NCI-H187 (cell line): Measurements from ENCODE around the gene GMDS.

Source experiments
- DNase-seq, 2 experiments: peaks; one replicate each; lab custom pipeline; 2025; lab: John Stamatoyannopoulos, UW

Gene GMDS

DNA sequence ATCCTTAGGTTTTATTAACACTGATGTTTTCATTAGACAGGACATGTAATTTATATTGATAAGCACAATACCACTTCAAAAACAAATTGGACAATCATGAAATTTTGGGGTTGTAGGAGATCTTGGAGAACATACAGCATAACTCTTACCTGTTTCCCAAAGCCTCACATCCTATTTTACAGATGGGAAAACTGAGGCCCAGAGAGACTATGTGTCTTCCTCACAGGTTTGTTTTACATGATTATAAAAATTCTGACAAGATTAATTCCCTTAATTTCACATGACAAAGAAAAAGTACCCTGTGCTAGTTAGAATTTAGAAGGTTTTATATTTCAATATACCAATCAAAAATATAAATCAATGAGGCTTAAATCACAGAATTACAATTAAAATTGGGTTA is 145.5 kb downstream of the GMDS start:
- DNase-seq = no peak

GRCh38 chr6:2097464-2097863 is 147.9 kb downstream of the GMDS start:
- DNase-seq = no peak

- DNase-seq = no peak
Measured at GRCh38 chr6:2094642-2095041, 150.8 kb downstream of the GMDS start.

GRCh38 chr6:2086326-2086965 is 159.0 kb downstream of the GMDS start:
- no peak for DNase-seq

- no peak for DNase-seq
Measured at GRCh38 chr6:2085657-2086056, 159.7 kb downstream of the GMDS start.

DNA sequence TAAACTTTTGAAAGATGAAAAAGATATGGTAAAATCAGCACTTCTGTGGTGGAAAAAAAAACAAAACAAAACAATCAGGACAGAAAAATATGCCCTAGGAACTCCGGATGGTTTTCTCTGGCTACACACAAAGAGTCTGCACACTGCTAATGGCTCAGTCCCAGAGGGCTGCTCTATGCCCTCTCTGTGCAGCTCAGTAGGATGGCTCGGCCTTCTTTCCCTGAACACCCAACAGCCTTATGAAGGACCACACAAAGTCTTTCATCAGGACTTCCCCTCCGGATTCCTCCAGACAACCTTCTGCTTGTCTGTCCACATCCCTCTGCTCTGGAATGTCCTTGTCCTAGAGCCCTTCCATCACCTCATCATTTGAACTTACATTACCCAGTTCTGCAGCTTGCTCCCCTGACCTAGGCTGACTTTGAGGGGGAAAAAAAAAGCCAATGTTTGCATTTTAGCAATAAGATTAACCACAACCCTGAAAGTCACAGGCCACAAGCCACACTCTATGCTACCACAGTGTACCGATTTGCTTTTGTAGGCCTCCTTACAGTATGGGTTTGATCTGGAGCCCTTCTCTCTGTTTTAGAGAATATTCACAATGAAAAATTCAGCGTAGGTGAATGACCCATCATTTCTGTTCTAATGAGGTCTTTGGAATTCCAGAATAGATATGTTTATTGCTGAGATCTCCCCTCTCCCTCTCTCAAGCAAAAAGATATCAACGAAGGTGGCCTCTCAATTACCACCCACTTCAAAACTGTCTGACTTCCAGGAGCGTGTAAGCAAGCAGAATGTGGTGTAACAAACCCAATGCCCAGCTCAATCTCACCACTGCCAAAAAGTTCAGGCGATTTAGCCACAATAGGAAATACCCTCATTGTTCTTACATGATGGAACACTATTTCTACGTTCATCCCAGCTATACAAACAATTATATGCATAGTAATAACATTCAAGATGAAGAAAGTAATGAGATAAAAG is 164.0 kb downstream of the GMDS start:
- no peak for DNase-seq

- DNase-seq = no peak
Measured at GRCh38 chr6:2078888-2079287, 166.5 kb downstream of the GMDS start.

DNA sequence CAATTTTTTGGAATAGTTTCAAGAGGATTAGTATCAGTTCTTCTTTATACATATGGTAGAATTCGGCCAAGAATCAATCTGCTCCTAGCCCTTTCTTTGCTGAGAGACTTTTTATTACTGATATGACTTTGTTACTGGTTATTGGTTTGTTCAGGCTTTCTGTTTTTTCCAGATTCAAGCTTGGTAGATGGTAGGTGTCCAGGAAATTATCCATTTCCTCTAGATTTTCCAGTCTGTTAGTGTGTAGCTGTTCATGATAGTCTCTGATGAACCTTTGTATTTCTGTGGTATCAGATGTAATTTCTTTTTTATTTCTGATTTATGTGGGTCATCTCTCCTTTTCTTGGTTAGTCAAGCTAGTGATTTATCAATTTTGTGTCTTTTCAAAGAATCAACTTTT is 167.6 kb downstream of the GMDS start:
- DNase-seq = no peak

- no peak for DNase-seq
Measured at GRCh38 chr6:2073476-2073875, 171.9 kb downstream of the GMDS start.

DNA sequence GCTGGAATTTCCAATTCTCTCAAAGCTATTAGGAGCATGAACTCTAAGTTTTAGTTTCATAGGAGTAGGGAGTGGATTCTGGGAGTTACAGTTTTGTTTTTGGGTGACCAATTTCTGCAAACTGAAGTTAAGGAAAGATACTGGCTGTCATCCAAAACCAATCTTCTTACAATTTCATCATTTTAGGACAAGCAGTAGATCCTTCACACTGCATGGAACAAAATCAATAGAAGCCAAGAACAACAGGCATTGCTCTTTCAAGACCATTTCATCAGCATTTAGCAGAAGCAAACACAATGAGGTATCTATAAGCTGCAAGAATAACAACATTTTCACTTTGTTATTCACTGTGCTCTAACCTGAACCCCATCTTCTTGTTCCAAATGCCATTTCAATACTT is 173.0 kb downstream of the GMDS start:
- DNase-seq = no peak

DNA sequence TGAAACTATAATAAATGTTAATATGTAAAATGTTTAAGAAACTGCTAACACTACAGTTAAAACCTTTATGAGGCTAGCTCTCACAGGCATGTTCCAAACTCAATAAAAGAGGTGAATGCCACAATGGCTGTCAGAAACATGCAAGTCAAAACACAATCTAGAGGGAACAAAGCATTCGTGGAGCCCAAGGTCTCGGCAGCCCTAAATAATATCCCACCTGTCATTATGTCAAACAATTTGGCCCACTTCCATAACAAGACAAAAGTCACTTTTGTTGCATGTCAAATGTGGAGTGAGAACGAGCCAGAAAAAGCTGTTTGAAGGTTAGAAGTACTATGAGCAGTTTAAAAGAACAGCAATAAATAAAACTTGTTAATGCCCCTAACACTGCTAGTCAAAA is 181.9 kb downstream of the GMDS start:
- DNase-seq = no peak

DNA sequence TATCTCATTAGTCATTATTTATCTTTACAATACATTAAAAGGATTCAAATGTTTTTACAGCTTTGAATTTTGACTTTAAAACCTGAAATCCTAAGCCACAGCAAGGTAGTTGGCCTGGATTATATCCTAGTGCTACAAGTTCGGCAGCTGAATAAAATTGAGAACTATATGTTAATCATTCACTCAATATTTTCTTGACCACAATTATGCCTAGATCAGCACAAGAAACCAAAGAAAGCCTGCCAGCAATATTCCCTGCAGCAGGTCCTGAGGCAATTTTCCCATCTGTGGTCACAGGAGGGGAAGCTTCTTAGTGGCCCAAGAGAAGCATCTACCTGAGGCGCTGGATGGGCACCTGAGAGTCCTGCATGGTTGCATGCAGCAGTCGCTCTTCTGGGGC is 183.5 kb downstream of the GMDS start:
- no peak for DNase-seq

GRCh38 chr6:2055911-2056310 is 189.5 kb downstream of the GMDS start:
- DNase-seq = no peak

DNA sequence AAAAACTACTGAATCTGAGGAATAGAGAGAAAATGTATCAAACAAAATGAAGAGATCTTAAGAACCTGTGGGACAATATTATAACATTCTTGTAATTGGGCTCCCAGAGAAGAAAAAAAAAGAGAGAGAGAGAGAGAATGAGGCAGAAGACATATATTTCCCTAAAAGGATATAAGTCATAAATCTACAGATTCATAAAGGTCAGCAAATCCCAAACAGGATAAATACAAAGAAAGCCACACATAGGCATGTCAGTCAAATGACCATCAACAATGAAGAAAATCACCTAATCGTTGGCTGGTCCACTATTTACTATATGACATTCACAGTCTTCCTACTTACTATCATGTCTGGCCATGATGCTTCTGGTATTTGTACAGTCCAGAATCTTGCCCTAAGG is 190.3 kb downstream of the GMDS start:
- no peak for DNase-seq

DNA sequence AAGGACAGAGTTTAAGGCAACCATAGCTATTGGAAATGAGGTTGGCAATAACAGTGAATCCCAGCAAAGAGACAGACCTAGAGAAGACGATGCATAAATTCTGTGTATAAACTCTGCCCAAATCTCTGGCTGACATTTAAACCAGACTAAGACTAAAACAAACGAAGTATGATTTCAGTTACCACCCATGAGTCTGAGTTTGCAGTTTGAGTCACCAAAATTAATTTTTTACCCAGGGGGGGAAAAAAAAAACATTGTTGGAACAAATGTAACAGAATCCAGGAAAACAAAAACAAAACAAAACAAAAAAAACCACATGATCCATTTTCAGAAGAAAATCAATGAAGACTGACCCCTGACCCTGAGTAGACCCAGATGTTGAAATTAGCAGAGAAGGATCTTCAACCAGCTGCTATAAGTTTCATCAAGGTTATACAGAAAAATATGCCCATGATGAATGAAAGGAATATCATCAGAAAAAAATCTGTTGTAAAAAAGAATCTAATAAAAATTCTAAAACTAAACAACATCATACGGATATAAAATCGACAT is 190.8 kb downstream of the GMDS start:
- no peak for DNase-seq

DNA sequence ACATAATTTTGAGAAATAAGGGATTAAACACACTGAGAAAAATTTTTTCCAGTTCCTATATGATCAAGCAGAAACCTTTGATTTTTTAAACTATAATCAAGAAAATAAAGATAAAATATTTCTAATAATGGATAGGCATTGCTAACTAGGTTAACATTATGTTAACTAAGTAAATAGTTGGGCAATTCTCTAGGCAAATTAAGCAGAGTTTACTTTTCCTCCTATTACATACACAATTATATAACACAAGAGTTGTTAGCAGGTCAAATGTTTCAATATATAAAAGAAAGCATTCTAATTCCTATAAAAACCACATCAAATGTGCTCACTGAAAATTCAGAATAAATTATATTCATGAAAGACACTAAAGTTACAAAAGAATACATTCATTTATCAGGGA is 191.7 kb downstream of the GMDS start:
- DNase-seq = no peak

DNA sequence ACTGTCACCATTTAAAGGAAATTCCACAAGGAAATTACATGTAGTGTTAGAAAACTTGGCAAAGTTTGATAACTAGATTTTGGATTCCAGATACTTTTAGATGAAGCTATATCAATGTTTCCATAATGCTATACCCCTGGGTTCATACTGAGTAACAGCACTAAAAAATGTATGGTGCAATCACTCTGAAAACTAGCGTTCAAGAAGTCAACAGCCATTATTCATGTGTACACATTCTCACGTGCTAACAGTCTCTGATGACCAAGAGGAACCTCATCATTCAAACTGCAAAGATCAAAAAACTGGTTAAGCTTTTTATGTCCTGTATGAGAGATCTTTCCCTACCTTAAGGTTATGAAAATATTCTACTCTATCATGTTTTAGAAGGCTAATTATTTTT is 197.6 kb downstream of the GMDS start:
- DNase-seq = no peak

- no peak for DNase-seq
Measured at GRCh38 chr6:2044192-2044591, 201.2 kb downstream of the GMDS start.

DNA sequence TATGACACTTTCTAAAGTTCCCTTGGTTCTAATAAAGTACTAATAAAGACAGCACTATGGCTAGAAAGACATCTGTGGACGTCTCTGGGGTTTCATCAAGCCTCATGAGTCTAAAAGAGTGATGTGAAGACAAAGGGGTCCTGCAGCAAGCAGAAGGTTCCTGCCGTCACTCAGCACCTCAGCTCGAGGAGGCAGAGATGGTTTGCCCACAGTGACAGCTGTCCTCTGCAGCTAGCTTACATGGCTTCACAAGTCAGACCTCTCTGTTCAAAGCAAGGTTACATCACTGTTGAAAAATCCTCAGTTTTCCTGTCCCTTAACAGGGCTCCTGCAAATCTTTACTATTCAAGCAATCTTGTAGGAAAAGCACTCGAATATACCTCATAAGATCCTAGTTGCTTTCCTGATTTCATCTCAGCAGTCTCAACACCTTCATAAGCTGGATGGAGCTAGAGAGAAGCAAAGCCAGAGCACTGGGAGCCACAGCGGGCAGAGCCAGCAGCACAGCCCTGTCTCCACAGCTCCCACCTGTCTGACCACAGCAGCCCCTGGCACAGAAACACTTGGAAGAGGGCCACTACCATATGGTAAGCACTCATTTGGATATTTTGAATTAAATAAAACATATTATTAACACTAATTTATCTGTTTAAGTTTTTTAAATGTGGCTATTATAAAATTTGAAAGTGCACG is 202.3 kb downstream of the GMDS start:
- no peak for DNase-seq

DNA sequence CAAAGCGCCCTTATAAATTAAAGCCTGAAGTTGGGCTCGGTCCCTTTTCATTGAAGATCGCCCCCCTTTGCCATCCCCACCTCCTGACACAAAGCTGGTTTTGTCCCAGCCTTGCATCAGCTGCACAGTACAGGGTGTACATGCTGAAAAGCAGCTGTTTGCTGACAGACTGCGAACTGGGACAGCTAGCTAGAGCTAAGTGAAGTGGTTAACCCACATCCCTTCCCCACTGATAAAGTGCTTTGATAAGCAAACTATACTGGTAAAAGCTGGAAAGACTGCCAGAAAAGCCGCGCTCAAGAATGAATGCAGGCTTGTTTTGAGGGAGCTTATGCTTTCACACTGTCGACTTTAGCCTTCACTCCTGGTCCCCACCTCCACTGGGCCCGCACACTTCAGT is 207.3 kb downstream of the GMDS start:
- DNase-seq = no peak

- no peak for DNase-seq
Measured at GRCh38 chr6:2037237-2037926, 208.0 kb downstream of the GMDS start.

GRCh38 chr6:2036710-2037023 is 208.7 kb downstream of the GMDS start:
- no peak for DNase-seq
